KMS-11 (cell line): Measurements from ENCODE around the gene ISM2.

Source experiments
- H2AFZ ChIP-seq: fragments of 200-600 bp; sonication (generic); 2 replicates; pipeline ENCODE4 v1.6.1; 2016; ENCODE audit warnings: antibody characterized with exemption, mixed run types, low read depth
- H3K27ac ChIP-seq: fragments of 200-600 bp; sonication (generic); 2 replicates; pipeline ENCODE4 v1.6.1; 2016; ENCODE audit warnings: mild to moderate bottlenecking, mixed run types
- H3K27me3 ChIP-seq: fragments of 200-600 bp; sonication (generic); 2 replicates; pipeline ENCODE4 v1.6.1; 2017; ENCODE audit warnings: mild to moderate bottlenecking, low read depth, mixed run types, moderate library complexity; ENCODE audit not compliant: insufficient read depth
- H3K36me3 ChIP-seq: fragments of 200-600 bp; sonication (generic); 2 replicates; pipeline ENCODE4 v1.6.1; 2017; ENCODE audit warnings: mild to moderate bottlenecking, mixed run types; ENCODE audit not compliant: insufficient read depth
- H3K4me1 ChIP-seq: fragments of 200-600 bp; sonication (generic); 2 replicates; pipeline ENCODE4 v1.6.1; 2016; ENCODE audit warnings: mild to moderate bottlenecking, low read depth, mixed run types; ENCODE audit not compliant: poor library complexity, severe bottlenecking
- H3K4me2 ChIP-seq: fragments of 200-600 bp; sonication (generic); 2 replicates; pipeline ENCODE4 v1.7.0; 2016; ENCODE audit warnings: mild to moderate bottlenecking, mixed run types
- H3K4me3 ChIP-seq: fragments of 200-600 bp; sonication (generic); IDR thresholded peaks from 2 replicates; pipeline ENCODE4 v1.6.1; 2017; ENCODE audit warnings: low read depth, low read length, mixed read lengths; ENCODE audit not compliant: insufficient read depth
- H3K79me2 ChIP-seq: fragments of 200-600 bp; sonication (generic); 2 replicates; pipeline ENCODE4 v1.6.1; 2016; ENCODE audit warnings: low read depth, mixed run types; ENCODE audit not compliant: insufficient read depth
- H3K9ac ChIP-seq: fragments of 200-600 bp; sonication (generic); 2 replicates; pipeline ENCODE4 v1.6.1; 2016; ENCODE audit warnings: mild to moderate bottlenecking, mixed run types
- H4K20me1 ChIP-seq: fragments of 200-600 bp; sonication (generic); 2 replicates; pipeline ENCODE4 v1.6.1; 2016; ENCODE audit warnings: mild to moderate bottlenecking, mixed run types; ENCODE audit not compliant: insufficient read depth
- TF ChIP-seq, protein P1 (sequence below): fragments of 200-600 bp; sonication (generic); conservative IDR thresholded peaks from 2 replicates; pipeline ENCODE4 v1.6.1; 2017; ENCODE audit warnings: low read depth, mild to moderate bottlenecking, antibody characterized with exemption, low read length, moderate library complexity, mixed read lengths

The ISM2 gene

DNA sequence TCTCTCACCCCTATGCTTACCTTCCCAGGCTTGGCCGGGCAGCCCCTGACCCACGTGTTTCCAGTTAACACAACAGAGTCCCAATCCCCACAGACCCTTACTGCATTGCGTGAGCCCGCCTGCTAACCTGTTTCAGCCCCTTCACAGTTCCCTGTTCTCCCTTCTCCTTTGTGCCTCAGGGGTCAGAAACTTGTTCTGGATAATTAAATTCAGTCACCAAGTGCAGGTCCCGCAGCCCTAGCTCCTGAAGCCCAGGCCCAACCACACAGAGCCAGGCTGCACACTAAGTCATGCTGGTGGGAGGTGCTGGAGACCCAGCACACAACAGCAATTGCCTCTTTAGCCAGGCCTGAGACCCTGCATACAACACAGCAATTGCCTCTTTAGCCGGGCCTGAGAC is 9.6 kb downstream of the ISM2 start:
- TF ChIP-seq, protein P1, sequence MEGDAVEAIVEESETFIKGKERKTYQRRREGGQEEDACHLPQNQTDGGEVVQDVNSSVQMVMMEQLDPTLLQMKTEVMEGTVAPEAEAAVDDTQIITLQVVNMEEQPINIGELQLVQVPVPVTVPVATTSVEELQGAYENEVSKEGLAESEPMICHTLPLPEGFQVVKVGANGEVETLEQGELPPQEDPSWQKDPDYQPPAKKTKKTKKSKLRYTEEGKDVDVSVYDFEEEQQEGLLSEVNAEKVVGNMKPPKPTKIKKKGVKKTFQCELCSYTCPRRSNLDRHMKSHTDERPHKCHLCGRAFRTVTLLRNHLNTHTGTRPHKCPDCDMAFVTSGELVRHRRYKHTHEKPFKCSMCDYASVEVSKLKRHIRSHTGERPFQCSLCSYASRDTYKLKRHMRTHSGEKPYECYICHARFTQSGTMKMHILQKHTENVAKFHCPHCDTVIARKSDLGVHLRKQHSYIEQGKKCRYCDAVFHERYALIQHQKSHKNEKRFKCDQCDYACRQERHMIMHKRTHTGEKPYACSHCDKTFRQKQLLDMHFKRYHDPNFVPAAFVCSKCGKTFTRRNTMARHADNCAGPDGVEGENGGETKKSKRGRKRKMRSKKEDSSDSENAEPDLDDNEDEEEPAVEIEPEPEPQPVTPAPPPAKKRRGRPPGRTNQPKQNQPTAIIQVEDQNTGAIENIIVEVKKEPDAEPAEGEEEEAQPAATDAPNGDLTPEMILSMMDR = no peak
- Histone ChIP-seq H4K20me1 (no peaks in the 10 kb centered on the region), H3K4me3 (no peak overlapping the region)

DNA sequence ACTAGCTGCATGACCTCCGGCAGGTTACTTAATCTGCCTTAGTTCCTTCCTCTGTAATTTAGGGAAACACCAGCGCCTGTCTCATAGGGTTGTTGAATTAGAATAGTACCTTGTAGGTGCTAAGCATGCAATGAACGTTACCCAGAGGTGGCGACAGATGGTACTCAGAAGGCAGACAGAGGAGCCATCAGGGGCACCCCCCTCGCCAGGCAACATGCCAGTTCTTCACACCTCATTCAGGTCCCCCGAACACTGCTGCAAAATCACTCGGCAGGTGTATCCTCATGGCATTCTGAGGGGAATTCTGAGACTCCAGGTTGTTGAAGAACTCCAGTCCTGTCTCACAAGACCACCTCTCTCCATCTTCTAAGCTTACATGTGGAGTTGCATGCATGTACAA is 10.1 kb downstream of the ISM2 start:
- no peak overlapping the region for H2AFZ ChIP-seq
- TF ChIP-seq, protein P1 = no peak
- H3K27ac ChIP-seq = no peak overlapping the region
- H3K4me3 ChIP-seq = no peak overlapping the region
- H3K36me3 ChIP-seq = no peaks in the 10 kb centered on the region
- H3K4me2 ChIP-seq = no peak overlapping the region
- H3K9ac ChIP-seq = no peak overlapping the region
- no peaks in the 10 kb centered on the region for H4K20me1 ChIP-seq
- H3K79me2 ChIP-seq = no peaks in the 10 kb centered on the region
- no peaks in the 10 kb centered on the region for H3K27me3 ChIP-seq
- H3K4me1 ChIP-seq = no peaks in the 10 kb centered on the region

More for the DNA sequence above, 9.6 kb downstream of the ISM2 start:
- Histone ChIP-seq H2AFZ (no peak overlapping the region), H3K79me2 (no peaks in the 10 kb centered on the region), H3K4me2 (no peak overlapping the region), H3K4me1 (no peaks in the 10 kb centered on the region), H3K27ac (no peak overlapping the region), H3K9ac (no peak overlapping the region), H3K27me3 (no peaks in the 10 kb centered on the region), H3K36me3 (no peaks in the 10 kb centered on the region)

DNA sequence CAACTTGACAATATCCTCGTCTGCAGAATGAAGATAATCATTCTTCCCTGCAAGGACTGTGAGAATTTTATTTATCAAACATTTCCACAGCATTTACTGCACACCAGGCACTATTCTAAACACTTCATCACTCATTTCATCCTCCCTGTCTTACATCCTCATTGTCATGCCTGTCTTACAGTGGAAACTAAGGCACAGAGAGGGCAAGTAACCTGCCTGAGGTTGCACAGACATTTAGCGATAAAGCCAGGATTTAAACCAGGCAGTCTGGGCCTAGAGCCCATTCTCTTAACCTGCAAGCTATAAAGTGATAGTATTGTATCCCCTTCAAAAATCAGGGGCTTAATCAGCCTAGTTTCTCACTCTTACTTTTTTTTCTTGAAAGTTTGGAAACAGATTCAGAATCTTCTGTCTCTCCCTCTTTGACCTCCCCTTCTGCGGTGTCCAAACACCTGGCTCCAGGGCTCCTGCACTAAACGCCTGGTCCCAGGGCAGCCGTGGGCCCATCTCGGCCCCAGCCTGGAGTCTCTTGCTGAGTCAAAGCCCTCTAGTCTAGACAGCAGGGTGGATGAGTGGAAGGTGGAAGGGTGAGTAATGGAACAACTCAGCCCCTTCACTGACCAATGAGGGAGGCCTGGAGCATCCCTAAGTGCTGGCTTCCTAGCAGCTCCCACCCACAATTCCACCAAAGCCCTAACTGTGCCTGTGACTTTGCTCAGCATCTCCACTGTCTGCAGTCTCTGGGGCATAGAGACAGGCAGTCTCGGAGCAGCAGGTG is 12.5 kb downstream of the ISM2 start:
- H3K79me2 ChIP-seq = no peaks in the 10 kb centered on the region
- no peaks in the 10 kb centered on the region for H4K20me1 ChIP-seq
- H3K27ac ChIP-seq = no peak overlapping the region
- no peaks in the 10 kb centered on the region for H3K27me3 ChIP-seq
- H3K9ac ChIP-seq = no peak overlapping the region
- TF ChIP-seq, protein P1 = no peak
- H3K4me3 ChIP-seq = no peak overlapping the region
- H3K4me1 ChIP-seq = no peaks in the 10 kb centered on the region
- no peaks in the 10 kb centered on the region for H3K36me3 ChIP-seq
- H2AFZ ChIP-seq = no peak overlapping the region
- H3K4me2 ChIP-seq = no peak overlapping the region

DNA sequence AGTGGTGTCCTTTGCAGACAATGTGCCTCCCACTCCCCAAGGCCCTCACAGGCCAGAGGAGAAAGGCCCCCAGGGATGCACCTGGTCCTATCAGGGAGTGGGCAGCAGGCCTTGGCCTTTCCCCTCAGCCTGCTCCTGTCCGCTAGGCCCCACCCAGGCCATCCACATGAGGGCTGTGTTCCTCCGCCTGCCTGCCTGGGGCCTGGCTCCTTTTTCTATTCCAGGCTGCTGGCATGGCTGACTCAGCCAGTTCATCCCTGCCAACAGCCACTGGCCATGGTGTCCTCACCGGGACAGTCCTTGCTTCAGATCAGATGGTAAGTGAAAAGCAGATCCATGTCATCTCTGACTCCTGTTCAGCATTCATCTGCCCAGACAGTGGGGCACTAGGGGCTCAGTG is 13.4 kb downstream of the ISM2 start:
- Histone ChIP-seq H3K4me1 (no peaks in the 10 kb centered on the region), H3K4me3 (no peak overlapping the region), H2AFZ (no peak overlapping the region), H3K27ac (no peak overlapping the region), H3K79me2 (no peaks in the 10 kb centered on the region), H4K20me1 (no peaks in the 10 kb centered on the region), H3K27me3 (no peaks in the 10 kb centered on the region), H3K9ac (no peak overlapping the region), H3K4me2 (no peak overlapping the region), H3K36me3 (no peaks in the 10 kb centered on the region)
- TF ChIP-seq, protein P1 = no peak
